GM18868 (cell line): ENCODE data around the gene ALDH1L1.

Experiments
- ATAC-seq: cut with Tn5 transposase; IDR thresholded peaks from one replicate; pipeline ENCODE4 v1.9.1; 2021; ENCODE audit warnings: mild to moderate bottlenecking, moderate library complexity; ENCODE audit not compliant: unreplicated experiment

ALDH1L1 gene

GRCh38 chr3:126058666-126059065, 121.7 kb downstream of the ALDH1L1 start:
- no peak for ATAC-seq

- ATAC-seq, result no peak
These were observed 122.5 kb downstream of the ALDH1L1 start for GRCh38 chr3:126057936-126058335.

DNA sequence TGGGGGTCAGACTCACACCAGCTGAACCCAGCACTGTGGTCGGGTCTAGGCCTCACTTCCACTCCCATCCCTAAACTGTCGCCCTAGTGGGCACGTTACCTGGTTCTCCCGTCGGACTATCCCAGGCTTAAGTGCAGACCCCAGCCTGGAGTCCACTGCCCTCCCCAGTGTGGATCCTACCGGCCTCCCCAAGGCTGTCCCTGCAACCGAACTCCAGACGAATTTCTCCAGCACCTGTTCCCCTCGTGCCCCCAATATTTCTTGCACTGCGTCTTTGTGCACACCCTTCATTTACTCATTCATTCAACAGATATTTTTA, 122.9 kb downstream of the ALDH1L1 start:
- no peak for ATAC-seq

- no peak for ATAC-seq
These were observed 123.5 kb downstream of the ALDH1L1 start for GRCh38 chr3:126056681-126057500.

DNA sequence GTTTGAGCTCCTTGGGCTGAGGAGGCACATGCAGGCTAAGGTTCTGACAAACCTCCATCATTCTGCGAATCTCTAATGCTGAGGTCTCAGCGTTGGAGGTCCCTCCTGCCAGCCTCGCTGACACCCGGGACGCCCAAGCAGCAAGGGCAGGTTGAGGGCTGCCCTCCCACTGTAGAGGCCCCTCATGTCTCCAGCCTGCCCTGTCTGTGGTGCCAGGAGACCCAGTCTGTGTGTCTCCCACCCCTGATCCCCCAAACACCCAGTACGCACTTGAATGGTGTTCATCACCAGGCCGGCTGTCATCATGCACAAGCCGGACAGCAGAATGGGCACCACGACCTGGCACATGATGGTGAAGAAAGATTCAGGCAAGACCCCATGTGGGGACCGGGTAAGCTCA, 124.3 kb downstream of the ALDH1L1 start:
- no peak for ATAC-seq

DNA sequence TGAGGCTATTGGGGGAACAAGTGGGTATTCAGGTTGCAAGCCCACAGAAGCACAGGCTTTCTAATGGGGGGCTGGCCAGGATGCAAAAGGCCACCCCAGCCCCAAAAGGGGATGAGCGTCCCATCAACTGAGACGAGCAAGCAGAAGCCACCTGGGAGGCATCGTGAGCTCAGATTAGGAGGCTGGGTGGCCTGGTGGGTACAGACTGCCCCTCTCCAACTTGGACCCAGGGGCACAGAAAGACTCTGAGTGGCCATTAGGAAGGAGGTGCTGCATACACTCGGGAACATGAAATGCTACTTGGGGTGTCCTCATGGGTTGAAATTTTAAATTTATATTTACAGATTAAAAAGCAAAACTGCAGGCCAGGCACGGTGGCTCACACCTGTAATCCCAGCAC, 125.5 kb downstream of the ALDH1L1 start:
- ATAC-seq, result no peak

DNA sequence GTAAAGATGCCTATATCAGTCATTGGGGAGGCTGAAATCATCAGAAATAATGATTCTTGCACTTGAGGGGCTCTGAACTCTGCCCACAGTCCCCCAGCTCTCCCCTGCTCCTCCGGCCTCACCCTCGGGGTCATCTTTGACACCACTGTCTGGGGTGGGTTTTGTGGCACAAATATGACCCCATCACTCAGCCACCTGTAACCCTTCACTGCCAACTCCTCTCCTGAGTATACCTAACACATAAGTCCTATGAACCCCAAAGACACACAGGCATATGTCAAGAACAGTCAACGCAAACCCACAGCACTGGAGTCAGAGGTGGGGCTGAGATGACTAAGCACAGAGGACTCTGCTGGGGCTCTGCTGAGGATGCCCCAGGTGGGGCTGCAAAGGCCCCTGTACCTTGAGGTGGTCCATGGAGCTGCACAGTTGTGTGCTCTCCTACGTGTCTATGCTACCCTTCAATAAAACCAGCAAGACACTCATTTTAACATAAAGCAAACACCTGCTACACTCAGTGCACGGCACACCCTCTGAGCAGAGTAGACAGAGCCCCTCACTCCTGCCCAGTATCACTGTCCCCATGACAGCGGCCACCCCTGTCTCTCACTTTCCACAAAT, 126.3 kb downstream of the ALDH1L1 start:
- ATAC-seq, result no peak
